HepG2 (cell line): Measurements from ENCODE around the gene DDX4. TPM values are rescaled to one million over a fixed set of nuclear protein-coding genes. Genes with fewer than 3 reads are reported as not detected.

ENCODE experiments used
- ATAC-seq: fragments of 200-7000 bp; cut with Tn5 transposase; 3 replicates; pipeline ENCODE4 v1.9.1; 2020; ENCODE audit warnings: mild to moderate bottlenecking, moderate library complexity
- BruUV-seq: library from RNA; stranded (reverse); fragments of 400-500 nt; replicated peaks from 2 replicates; lab custom pipeline; 2021; lab: Mats Ljungman, UMichigan
- CTCF ChIA-PET: fragments of 300-600 bp; formaldehyde crosslinking; extraction: SDS; loops from one replicate; lab custom pipeline; 2021; ENCODE audit warnings: low total read pairs, inconsistent platforms, low intra/inter-chr PET ratio; lab: Yijun Ruan, JAX
- POLR2A ChIA-PET: fragments of 350-600 bp; sonication (Branson Sonifier 250); formaldehyde crosslinking; loops from one replicate; lab custom pipeline; 2020; ENCODE audit warnings: antibody characterized with exemption, inconsistent platforms; lab: Yijun Ruan, JAX
- DNase-seq: peaks from one replicate; pipeline ENCODE4 v3.0.0-alpha.2; 2015; ENCODE audit warnings: low spot score
- FAIRE-seq: peaks from 3 replicates; lab custom pipeline; 2011; peaks lifted over from hg19 to GRCh38; lab: Jason Lieb, UNC
- H2AFZ ChIP-seq: one replicate; pipeline ENCODE4 v1.6.1; 2011; ENCODE audit warnings: low read length, inconsistent platforms
- H3K27ac ChIP-seq: fragments of 300-600 bp; 3 replicates; pipeline ENCODE4 v1.8.0; 2011; ENCODE audit warnings: mixed run types, mild to moderate bottlenecking, mixed read lengths, low read length, inconsistent platforms; ENCODE audit not compliant: insufficient read depth; ENCODE audit errors: extremely low read length
- H3K27me3 ChIP-seq, 2 experiments: fragments of 200-600 bp in 1 of 2; 2 replicates in 1 of 2; 3 replicates in 1 of 2; pipeline versions ENCODE4 v1.6.0 to v1.8.0; 2011; ENCODE audit warnings: low read length in 2 of 2, mild to moderate bottlenecking in 2 of 2, moderate library complexity in 2 of 2, inconsistent platforms in 1 of 2; ENCODE audit not compliant: insufficient read depth in 2 of 2, control insufficient read depth in 1 of 2
- H3K36me3 ChIP-seq, 2 experiments: fragments of 200-600 bp in 1 of 2; replicated peaks in 1 of 2; 2 replicates in 1 of 2; 3 replicates in 1 of 2; pipeline versions ENCODE4 v1.5.1 to v1.8.0; 2011; ENCODE audit warnings: low read length in 2 of 2, inconsistent platforms in 1 of 2; ENCODE audit not compliant: insufficient read depth in 2 of 2, control insufficient read depth in 1 of 2
- H3K4me1 ChIP-seq: 2 replicates; pipeline ENCODE4 v1.5.1; 2012; ENCODE audit warnings: low read length, inconsistent platforms; ENCODE audit not compliant: insufficient read depth
- H3K4me2 ChIP-seq: 2 replicates; pipeline ENCODE4 v1.6.0; 2011; ENCODE audit warnings: low read depth, low read length, inconsistent platforms
- H3K4me3 ChIP-seq, 3 experiments: fragments of 200-600 bp in 1 of 3; sonication (generic), shearing (Covaris generic) in 1 of 3; replicated peaks in 1 of 3; 2 replicates each; pipeline ENCODE4 v1.5.1; 2011 to 2016; ENCODE audit warnings: low read length in 3 of 3, inconsistent platforms in 2 of 3, low read depth in 2 of 3, mild to moderate bottlenecking in 2 of 3, control low read depth in 1 of 3, mixed read lengths in 1 of 3; ENCODE audit not compliant: insufficient read depth in 1 of 3
- H3K79me2 ChIP-seq: one replicate; pipeline ENCODE4 v1.6.1; 2011; ENCODE audit warnings: low read length, inconsistent platforms; ENCODE audit not compliant: insufficient read depth
- H3K9ac ChIP-seq: 2 replicates; pipeline ENCODE4 v1.6.0; 2011; ENCODE audit warnings: mild to moderate bottlenecking, low read depth, low read length, inconsistent platforms; ENCODE audit not compliant: insufficient read depth
- H3K9me3 ChIP-seq: 2 replicates; pipeline ENCODE4 v1.5.1; 2012; ENCODE audit warnings: mild to moderate bottlenecking, low read length
- H4K20me1 ChIP-seq: 2 replicates; pipeline ENCODE4 v1.6.0; 2011; ENCODE audit warnings: inconsistent platforms, mild to moderate bottlenecking, low read length, moderate library complexity; ENCODE audit not compliant: insufficient read depth
- AHR ChIP-seq: IDR thresholded peaks from 2 replicates; pipeline ENCODE4 v1.6.1; 2018; ENCODE audit warnings: missing genetic modification reagents, missing compliant biosample characterization
- DNMT3B ChIP-seq: conservative IDR thresholded peaks from 2 replicates; pipeline ENCODE4 v1.6.1; 2016; ENCODE audit warnings: missing biosample characterization, control low read depth
- DPF2 ChIP-seq: sonication (generic); formaldehyde crosslinking; IDR thresholded peaks from 2 replicates; pipeline ENCODE4 v1.4.0; 2020; ENCODE audit warnings: mild to moderate bottlenecking, low read depth, missing genetic modification reagents, borderline replicate concordance
- ELF3 ChIP-seq: IDR thresholded peaks from 2 replicates; pipeline ENCODE4 v1.6.1; 2016; ENCODE audit warnings: missing genetic modification reagents, missing compliant biosample characterization
- FOXA3 ChIP-seq: IDR thresholded peaks from 2 replicates; pipeline ENCODE4 v1.6.1; 2016; ENCODE audit warnings: missing genetic modification reagents, missing compliant biosample characterization
- GATA4 ChIP-seq: sonication (generic); IDR thresholded peaks from 2 replicates; pipeline ENCODE4 v1.6.1; 2016; ENCODE audit warnings: antibody characterized with exemption, low read depth, borderline replicate concordance
- IRF9 ChIP-seq: sonication (generic); formaldehyde crosslinking; IDR thresholded peaks from 2 replicates; pipeline ENCODE4 v1.8.0; 2022; ENCODE audit warnings: missing genetic modification reagents, mild to moderate bottlenecking, borderline replicate concordance
- MIER3 ChIP-seq: IDR thresholded peaks from 2 replicates; pipeline ENCODE4 v1.6.1; 2016; ENCODE audit warnings: missing compliant biosample characterization, borderline replicate concordance
- SAFB2 ChIP-seq: sonication (generic); formaldehyde crosslinking; IDR thresholded peaks from 2 replicates; pipeline ENCODE4 v1.5.1; 2020; ENCODE audit warnings: missing genetic modification reagents, low read depth, mild to moderate bottlenecking, borderline replicate concordance
- SMAD9 ChIP-seq: sonication (generic); formaldehyde crosslinking; IDR thresholded peaks from 2 replicates; pipeline ENCODE4 v1.5.1; 2020; ENCODE audit warnings: mild to moderate bottlenecking, missing genetic modification reagents
- TARDBP ChIP-seq: sonication (generic); formaldehyde crosslinking; IDR thresholded peaks from 2 replicates; pipeline ENCODE4 v1.8.0; 2022; ENCODE audit warnings: mild to moderate bottlenecking, missing genetic modification reagents
- ZBTB8A ChIP-seq: sonication (generic); formaldehyde crosslinking; IDR thresholded peaks from 2 replicates; pipeline ENCODE4 v1.4.0; 2020; ENCODE audit warnings: mild to moderate bottlenecking, low read depth, missing genetic modification reagents, borderline replicate concordance
- ZFYVE20 ChIP-seq: sonication (generic); formaldehyde crosslinking; IDR thresholded peaks from 2 replicates; pipeline ENCODE4 v1.8.0; 2023; ENCODE audit warnings: low read depth, mild to moderate bottlenecking, moderate library complexity, missing genetic modification reagents, borderline replicate concordance
- ZNF20 ChIP-seq: sonication (generic); formaldehyde crosslinking; IDR thresholded peaks from 2 replicates; pipeline ENCODE4 v1.4.0; 2020; ENCODE audit warnings: mild to moderate bottlenecking, moderate library complexity, missing genetic modification reagents
- ZNF205 ChIP-seq: IDR thresholded peaks from 2 replicates; pipeline ENCODE4 v1.6.1; 2018; ENCODE audit warnings: missing biosample characterization, missing genetic modification reagents
- ZNF24 ChIP-seq: fragments of 450-650 bp; IDR thresholded peaks from 2 replicates; pipeline ENCODE4 v1.6.1; 2017; ENCODE audit warnings: antibody characterized with exemption, mild to moderate bottlenecking
- ZNF331 ChIP-seq: sonication (generic); formaldehyde crosslinking; IDR thresholded peaks from 2 replicates; pipeline ENCODE4 v1.4.0; 2020; ENCODE audit warnings: missing genetic modification reagents
- ZNF766 ChIP-seq: sonication (generic); formaldehyde crosslinking; IDR thresholded peaks from 2 replicates; pipeline ENCODE4 v1.5.0; 2020; ENCODE audit warnings: missing genetic modification reagents, borderline replicate concordance
- ZNF773 ChIP-seq: sonication (generic); formaldehyde crosslinking; IDR thresholded peaks from 2 replicates; pipeline ENCODE4 v1.4.0; 2020; ENCODE audit warnings: missing genetic modification reagents, borderline replicate concordance
- ZNF83 ChIP-seq: sonication (generic); formaldehyde crosslinking; IDR thresholded peaks from 2 replicates; pipeline ENCODE4 v1.4.0; 2020; ENCODE audit warnings: missing genetic modification reagents, mild to moderate bottlenecking, borderline replicate concordance
- ZNF891 ChIP-seq: sonication (generic); formaldehyde crosslinking; IDR thresholded peaks from 2 replicates; pipeline ENCODE4 v1.5.0; 2020; ENCODE audit warnings: mild to moderate bottlenecking, missing genetic modification reagents
- ZSCAN29 ChIP-seq: sonication (generic); formaldehyde crosslinking; conservative IDR thresholded peaks from 2 replicates; pipeline ENCODE4 v1.4.0; 2020; ENCODE audit warnings: mild to moderate bottlenecking, missing genetic modification reagents
- WGBS: methylation state at CpG from one replicate; pipeline ENCODE4 v1.1.6; 2017; ENCODE audit warnings: low lambda C conversion rate; 5-methylcytosine and 5-hydroxymethylcytosine counted together
- in situ Hi-C: cut with HindIII; loops from 2 replicates; pipeline ENCODE4 v1.10.0; 2017; ENCODE audit warnings: low pct_unique_long_range_greater_than_20kb; ENCODE audit not compliant: extremely low pct_ligation_motif_present
- intact Hi-C: fragments of 100-400 bp; cut with micrococcal nuclease; formaldehyde crosslinking; loops from one replicate; pipeline ENCODE4 v1.10.0; 2022; ENCODE audit not compliant: unreplicated experiment
- polyA plus RNA-seq, 8 experiments: library from polyadenylated mRNA; depleted of rRNA in 3 of 8; stranded (reverse) in 7 of 8; unstranded in 1 of 8; fragments of >200 nt; fragmentation: Illumina TruSeq in 4 of 8; extraction: Trizol in 4 of 8; gene quantifications; 2 replicates each; pipeline versions ENCODE4 v1.2.1 to v1.2.3, GENCODE V29; 2011 to 2016; ENCODE audit warnings: low read depth in 4 of 8, missing spikeins in 1 of 8, mixed read lengths in 1 of 8; ENCODE audit not compliant: insufficient read depth in 1 of 8
- total RNA-seq, 5 experiments: library from RNA; depleted of rRNA; stranded (reverse); fragments of >200 nt; fragmentation: Illumina TruSeq; extraction: Trizol; gene quantifications; 2 replicates each; pipeline ENCODE4 v1.2.3, GENCODE V29; 2016; ENCODE audit warnings: low read depth in 1 of 5
- TF ChIP-seq, protein P1 (sequence below): sonication (generic); formaldehyde crosslinking; IDR thresholded peaks from 2 replicates; pipeline ENCODE4 v1.8.0; 2022; ENCODE audit warnings: missing genetic modification reagents, mild to moderate bottlenecking, moderate library complexity, borderline replicate concordance

Gene DDX4
- total and polyA plus RNA-seq, 2 of the 13 experiments (the other 11 are each of a cell fraction or from before 2014, with no cell fraction given): 0.05 TPM; not detected in 1

DNA sequence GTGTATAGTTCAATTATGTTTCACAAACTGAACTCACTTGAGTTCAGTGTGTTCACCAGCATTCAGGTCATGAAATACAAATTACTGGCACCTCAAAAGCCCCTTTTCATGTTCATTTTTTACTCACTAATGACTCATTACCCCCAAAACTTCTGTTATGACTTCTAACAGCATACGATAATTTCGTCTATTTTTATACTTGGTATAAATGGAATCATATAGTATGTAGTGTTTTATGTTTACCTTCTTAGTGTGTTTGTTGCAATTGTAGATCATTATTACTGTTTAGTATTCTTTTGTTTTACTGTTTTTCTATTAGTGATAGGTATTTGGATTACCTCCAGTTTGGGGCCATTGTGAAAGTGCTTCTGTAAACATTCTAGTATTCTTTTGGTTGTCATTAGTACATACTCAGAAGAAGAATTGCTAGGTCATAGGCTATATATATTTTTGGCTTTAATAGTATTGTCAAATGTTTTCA, 33.4 kb downstream of the DDX4 start (continued):
- TF ChIP-seq, protein P1, sequence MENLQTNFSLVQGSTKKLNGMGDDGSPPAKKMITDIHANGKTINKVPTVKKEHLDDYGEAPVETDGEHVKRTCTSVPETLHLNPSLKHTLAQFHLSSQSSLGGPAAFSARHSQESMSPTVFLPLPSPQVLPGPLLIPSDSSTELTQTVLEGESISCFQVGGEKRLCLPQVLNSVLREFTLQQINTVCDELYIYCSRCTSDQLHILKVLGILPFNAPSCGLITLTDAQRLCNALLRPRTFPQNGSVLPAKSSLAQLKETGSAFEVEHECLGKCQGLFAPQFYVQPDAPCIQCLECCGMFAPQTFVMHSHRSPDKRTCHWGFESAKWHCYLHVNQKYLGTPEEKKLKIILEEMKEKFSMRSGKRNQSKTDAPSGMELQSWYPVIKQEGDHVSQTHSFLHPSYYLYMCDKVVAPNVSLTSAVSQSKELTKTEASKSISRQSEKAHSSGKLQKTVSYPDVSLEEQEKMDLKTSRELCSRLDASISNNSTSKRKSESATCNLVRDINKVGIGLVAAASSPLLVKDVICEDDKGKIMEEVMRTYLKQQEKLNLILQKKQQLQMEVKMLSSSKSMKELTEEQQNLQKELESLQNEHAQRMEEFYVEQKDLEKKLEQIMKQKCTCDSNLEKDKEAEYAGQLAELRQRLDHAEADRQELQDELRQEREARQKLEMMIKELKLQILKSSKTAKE (CRISPR knock-in tag): no peak
- no peak for TF ChIP-seq GATA4

GRCh38 chr5:55773057-55773456, 35.2 kb downstream of the DDX4 start:
- Histone ChIP-seq H2AFZ (no peak overlapping the region), H3K79me2 (no peaks in the 10 kb centered on the region), H3K36me3 (no peaks in the 10 kb centered on the region), H3K9ac (no peak overlapping the region), H3K4me2 (peak overlapping the region; percentile 3), H4K20me1 (no peaks in the 10 kb centered on the region), H3K4me3 (no peak overlapping the region), H3K27me3 (no peaks in the 10 kb centered on the region; a peak in 1 of 5 replicates), H3K27ac (no peak overlapping the region), H3K4me1 (peaks cover 19% of the 10 kb centered on the region), H3K9me3 (no peaks in the 10 kb centered on the region)
- in situ Hi-C loops: no loop called here
- 0% methylated on average over 1 of the region's 1 CpG for WGBS
- CTCF ChIA-PET: no interaction called here
- peak; percentile 74 for DNase-seq
- POLR2A ChIA-PET: no interaction called here
- peak; percentile 34 for FAIRE-seq
- no TSS peak for BruUV-seq
- intact Hi-C loops: no loop called here
- ATAC-seq: peak; percentile 78
- no peak for TF ChIP-seq SMAD9 (CRISPR knock-in tag)
- TF ChIP-seq SAFB2 (CRISPR knock-in tag): no peak
- TF ChIP-seq ZNF891 (CRISPR knock-in tag): no peak
- TF ChIP-seq ZNF83 (CRISPR knock-in tag): no peak
- no peak for TF ChIP-seq TARDBP (CRISPR knock-in tag)
- no peak for TF ChIP-seq ZNF331
- TF ChIP-seq ZBTB8A (CRISPR knock-in tag): no peak
- no peak for TF ChIP-seq IRF9
- no peak for TF ChIP-seq ZSCAN29 (CRISPR knock-in tag)
- TF ChIP-seq ZNF766 (CRISPR knock-in tag): no peak
- no peak for TF ChIP-seq AHR (CRISPR knock-in tag)
- no peak for TF ChIP-seq ZNF24
- TF ChIP-seq ZFYVE20 (CRISPR knock-in tag): no peak
- TF ChIP-seq ZNF20 (CRISPR knock-in tag): no peak
- TF ChIP-seq FOXA3 (CRISPR knock-in tag): 0 out of 2 replicates have a peak, but pooled peaks have one; percentile 15
- no peak for TF ChIP-seq DPF2 (CRISPR knock-in tag)
- no peak for TF ChIP-seq ZNF773
- TF ChIP-seq ZNF205 (CRISPR knock-in tag): no peak
- no peak for TF ChIP-seq MIER3 (CRISPR knock-in tag)
- TF ChIP-seq DNMT3B (CRISPR knock-in tag): no peak
- TF ChIP-seq ELF3 (CRISPR knock-in tag): peak; percentile 21; the same call in 1 of the 2 replicates
